Ureter (tissue), 1 donor: Measurements from ENCODE around the gene OSBPL2. TPM values are rescaled to one million over a fixed set of nuclear protein-coding genes. Genes with fewer than 3 reads are reported as not detected.

Source experiments
- DNase-seq: peaks from one replicate; pipeline ENCODE4 v3.0.0-alpha.2; 2020; ENCODE audit warnings: low spot score
- total RNA-seq: library from RNA; stranded (reverse); gene quantifications from one replicate; pipeline ENCODE4 v1.2.4, GENCODE V29; 2023
- donor health status: DM: yes; HTN: yes; CAD: no.

Gene OSBPL2
- total RNA-seq, 1 donor from 2014 or later, result 130 TPM

DNA sequence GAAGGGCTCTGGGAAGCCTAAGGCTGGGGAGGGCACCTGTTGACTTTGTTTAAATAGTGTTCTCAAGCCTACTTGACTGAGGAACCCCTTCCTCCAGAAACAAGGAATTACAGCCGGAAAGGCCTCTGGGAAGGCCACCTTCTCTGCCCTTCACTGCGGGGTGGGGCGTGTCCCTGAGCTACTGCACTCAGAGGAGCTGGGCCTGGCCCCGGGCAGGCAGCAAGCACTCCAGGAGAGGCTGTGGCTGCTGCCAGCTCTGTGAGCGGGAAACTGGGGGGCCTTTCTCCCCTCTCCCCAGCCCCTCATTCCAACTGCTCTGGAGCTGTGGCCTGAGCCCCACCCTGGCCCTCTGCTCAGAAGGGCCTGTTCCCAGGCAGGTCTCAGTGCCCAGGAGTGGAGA is 4.0 kb upstream of the OSBPL2 start:
- no peak for DNase-seq

DNA sequence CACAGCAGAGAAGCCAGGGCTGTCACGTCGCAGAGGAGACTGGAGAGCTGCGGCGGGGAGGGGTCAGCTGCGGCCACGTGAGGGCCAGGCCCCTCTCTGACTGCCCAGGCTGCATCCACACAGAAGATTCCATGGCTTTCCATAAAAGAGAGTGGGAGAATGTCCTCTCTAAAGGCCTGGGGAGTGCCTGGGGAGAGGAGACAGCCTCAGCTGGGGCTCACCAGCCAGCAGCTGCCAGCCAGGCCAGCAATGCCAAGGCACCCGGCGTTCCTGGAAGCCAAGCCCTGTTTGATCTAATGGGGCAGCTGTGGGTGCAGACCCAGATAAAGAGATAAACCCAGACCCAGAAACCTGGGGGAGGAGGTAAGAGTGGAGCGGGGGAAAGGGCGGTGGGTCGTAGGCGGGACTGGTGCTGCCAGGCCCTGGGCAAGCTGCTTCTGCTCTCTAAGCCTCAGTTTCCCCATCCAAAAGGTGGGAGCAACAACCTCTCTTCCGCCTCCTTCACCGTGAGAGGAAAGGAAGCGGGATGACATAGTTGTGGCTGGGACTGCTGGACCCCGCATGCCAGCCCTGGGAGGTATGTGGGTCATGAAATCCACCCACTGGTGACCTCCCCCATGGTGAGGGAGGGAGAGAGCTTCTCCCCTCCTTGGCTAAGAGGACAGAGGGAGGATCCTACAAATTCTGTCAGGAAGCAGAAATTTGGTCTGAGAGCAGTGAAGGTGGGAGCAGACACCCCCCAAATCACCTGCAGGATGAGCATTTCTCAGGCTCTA is 3.1 kb upstream of the OSBPL2 start:
- DNase-seq, result no peak

DNA sequence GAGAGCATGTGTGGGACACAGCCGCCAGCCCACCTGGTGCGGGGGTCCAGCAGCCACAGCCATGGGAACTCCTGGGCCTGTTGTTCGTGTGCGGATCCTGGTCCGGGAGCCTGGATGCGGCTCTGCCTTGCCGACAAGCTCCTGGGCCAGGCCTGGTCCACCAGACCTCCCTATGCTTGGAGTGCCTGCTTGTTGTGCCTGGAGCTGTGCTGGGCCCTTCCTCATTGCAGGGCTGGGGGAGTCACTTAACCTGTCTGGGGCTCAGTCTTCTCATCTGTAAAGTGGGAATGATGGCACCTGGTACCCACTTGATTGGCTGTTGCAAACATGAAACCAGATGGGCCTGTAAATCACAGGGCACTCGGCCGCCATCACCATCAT is 2.6 kb upstream of the OSBPL2 start:
- no peak for DNase-seq

- no peak for DNase-seq
These were observed 2.1 kb upstream of the OSBPL2 start for GRCh38 chr20:62236200-62236599.

DNA sequence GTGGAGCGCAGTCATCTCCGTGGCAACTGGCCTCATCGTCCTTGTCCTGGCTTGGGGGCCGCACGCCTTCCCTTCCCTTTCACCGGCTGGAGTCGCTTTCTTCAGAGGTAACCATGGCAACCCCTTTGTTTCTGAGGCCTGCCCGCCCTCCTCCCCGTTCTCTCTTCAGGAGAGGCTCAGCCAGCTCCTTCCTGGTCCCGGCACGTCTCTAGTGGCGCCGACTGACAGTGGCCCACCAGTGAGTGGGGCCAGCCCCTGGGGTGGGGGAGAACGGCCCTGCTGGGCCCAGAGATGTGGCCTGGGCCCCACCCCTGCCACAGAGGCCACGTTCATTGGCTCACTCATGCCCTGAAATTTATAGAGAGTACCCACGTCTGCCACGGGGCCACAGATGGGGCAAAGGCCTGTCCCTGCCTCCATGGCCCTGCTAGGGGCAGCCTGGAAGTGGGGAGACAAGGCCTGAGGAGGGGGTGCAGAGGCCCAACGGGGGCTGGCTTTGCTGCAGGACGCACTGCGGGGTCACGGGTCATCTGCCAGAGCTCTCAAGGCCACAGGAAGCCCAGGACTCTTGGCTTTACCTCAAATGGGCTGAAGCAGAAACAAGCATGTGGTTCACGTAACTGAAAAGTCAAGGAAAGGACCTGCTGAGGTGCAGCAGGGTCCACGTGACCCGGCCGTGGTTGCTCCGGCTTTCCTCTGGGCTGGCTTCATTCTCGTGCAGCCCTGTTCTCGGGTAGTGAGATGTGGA is 1.4 kb upstream of the OSBPL2 start:
- DNase-seq, result no peak

DNA sequence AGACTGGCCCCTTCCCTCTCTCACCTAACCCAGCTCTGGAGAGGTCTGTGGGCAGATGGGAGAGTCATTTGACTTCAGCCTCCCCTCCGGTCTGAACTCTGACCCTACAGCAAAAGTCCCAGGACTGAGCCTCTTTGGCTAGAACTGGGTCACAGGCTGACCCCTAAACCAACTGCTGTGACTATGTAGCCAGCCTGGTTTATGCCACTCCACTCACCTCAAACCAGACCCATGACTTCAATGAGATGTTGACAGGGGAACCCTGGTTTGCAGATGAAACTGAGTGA is 864 bp upstream of the OSBPL2 start:
- DNase-seq, result no peak

DNA sequence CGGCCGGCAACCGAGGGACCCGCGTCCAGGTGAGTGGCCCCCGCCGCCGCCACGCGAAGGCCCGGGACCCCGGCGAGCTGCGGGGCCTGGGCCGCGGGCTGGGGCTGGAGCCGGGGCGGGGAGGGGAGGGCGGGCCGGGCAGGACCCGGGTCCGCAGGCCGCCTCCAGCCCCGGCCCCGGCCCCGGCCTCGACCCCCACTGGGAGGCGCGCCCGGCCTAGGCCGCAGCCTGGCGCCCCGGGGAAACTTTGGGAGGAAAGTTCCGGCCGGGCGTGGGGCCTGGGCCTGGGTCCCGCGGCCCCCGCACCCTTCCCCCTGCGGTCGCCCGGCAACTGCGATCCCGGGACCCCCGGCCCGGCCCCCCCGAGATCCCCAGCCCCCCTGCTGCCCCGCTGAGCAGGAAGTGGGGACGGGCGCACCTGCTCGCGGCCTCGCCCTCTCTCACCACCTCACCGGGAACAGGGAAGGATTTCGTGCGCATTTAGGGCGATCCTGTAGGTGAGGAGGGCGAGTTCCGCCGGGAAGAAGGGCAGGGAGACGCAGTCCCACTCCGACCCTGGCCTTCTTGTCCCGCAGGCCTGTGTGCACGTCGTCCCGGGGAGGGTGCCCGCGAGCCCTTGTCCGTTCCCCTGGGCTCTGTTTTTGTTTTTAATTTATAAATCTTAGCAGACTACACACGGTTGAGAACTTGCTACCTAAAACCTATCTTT is 402 bp downstream of the OSBPL2 start:
- DNase-seq, result peak; percentile 65

- DNase-seq, result no peak
These were observed 1.1 kb downstream of the OSBPL2 start for GRCh38 chr20:62239278-62239879.

DNA sequence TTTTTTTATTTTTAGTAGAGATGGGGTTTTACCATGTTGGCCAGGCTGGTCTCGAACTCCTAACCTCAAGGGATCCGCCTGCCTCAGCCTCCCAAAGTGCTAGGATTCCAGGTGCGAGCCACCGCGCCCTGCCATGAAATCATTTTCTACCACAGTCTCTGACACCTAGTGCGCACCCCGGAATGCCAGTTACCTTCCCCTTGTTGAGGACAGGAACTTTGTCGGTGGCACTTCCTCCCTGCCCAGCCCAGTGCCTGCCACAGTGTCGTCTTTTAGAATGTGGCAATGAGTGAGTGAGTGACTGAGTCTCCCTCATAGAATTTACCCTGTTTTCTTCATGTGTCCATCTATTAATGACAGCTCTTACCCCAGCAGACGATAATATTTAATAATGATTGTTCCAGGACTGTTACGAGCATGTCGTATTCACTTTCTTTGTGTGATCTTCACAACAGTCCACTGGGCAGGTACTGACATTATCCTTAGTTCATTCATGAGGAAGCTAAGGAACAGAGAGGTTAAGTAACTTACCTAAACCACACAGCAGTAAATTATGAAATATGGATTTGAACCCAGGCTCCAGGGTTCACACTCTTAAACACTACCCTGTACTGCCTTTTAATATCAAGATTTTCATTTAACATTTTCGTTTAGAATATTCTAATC is 1.8 kb downstream of the OSBPL2 start:
- DNase-seq, result no peak

DNA sequence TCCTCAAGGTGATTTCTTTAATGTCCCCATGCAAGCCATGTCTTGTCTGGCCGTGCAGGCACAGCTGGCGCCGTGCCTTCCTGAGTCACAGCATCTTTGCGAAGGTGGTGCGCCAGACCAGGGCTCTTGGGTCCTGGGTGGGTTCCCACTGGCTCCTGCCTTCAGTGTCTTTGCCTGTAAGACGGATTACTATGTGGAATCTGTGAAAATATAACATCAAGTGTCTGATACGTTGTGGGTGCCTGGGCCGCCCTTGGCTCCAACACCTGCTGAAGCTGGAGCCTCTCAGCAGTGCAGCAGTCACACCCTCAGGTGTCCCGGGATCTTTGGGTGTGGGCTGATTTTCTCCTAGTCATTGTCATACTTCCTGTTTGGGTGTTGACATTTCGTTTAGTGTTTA is 3.2 kb downstream of the OSBPL2 start:
- DNase-seq, result peak; percentile 70

GRCh38 chr20:62242176-62242575 is 3.9 kb downstream of the OSBPL2 start:
- no peak for DNase-seq

DNA sequence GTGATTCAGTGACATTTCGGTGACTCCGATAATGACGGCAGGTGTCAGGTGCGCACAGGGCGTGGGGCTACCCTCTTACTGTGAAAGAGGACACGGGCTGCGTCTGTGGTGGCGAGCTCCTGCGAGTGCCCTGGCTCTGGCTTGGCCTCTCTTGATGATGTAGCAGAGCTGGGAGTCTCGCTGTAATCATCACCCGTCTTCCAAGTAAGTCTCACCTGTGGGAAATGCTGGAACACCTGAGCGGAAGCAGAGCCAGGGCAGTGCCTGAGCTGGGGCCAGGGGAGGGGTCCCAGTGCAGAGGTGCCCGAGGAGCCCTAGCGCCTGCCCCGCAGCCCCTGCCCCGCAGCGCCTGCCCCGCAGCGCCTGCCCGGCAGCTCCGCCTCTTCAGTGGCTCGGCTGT is 4.8 kb downstream of the OSBPL2 start:
- no peak for DNase-seq

DNA sequence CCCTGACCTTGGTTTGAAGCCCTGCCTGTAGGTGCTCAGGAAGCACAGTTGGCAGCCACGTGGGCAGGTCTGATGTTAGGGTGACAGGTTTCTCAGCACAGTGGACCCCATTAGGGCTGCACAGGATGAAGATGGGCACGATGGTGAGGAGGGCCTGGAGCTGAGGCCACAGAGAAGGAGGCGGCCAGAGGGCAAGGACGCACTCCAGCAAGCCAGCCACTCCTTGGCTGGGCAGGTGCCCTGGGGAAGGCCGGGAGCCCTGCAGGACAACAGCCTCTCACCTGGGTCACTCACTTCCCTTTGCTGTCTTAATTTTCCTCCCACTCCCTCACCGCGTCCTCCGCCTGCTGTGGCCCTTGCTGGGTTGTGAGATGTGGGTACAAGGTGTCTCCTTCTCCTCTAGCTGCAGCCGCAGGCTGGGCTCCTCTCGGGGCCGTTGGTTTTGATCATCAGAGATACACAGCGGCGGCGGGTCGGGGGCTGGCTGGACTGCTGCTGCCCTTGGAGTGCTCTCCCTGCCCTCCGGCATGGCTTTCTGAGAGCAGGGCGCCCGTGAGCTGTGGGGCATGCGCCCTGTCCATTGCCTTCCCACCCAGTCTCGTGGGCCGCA is 5.7 kb downstream of the OSBPL2 start:
- DNase-seq, result no peak

- DNase-seq, result no peak
These were observed 6.4 kb downstream of the OSBPL2 start for GRCh38 chr20:62244644-62245108.

DNA sequence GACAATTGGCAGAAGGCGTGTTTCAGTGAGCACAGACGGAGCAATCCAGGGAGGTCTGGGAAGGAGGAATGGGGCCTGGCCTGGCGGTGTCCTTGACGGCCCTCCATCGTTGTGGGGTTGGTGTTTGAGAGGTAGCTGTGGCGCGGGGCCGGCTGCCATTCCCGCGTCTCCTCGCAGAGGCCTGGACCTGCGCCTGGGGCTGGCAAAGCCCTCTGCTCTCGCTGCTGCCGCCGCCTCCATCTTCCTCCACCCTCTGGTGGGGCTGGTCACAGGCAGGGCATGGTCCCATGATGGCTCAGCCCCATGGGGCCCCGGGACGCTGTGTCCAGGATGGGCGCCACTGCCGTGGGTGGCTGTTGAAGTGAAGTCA is 7.6 kb downstream of the OSBPL2 start:
- no peak for DNase-seq

DNA sequence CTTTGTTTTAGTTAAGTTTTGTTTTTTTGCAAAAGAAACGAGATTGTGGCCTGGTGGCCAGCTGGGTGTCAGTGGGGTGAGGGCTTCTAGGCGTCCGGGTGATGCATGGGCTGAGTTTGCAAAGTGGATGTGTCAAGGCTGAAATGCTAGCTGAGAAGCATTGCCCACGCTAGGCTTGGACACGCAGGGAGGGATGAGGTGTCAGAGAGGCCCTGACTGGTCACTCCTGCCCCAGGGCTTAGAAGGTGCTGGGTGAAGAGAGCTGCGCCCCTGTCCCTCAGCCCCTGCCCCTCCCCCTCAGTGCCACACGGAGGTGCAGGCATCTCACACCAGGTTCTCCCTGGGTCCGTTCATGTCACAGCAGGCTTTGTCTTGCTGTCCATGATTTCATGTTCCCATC is 8.1 kb downstream of the OSBPL2 start:
- no peak for DNase-seq

GRCh38 chr20:62246872-62247652 is 8.7 kb downstream of the OSBPL2 start:
- no peak for DNase-seq

DNA sequence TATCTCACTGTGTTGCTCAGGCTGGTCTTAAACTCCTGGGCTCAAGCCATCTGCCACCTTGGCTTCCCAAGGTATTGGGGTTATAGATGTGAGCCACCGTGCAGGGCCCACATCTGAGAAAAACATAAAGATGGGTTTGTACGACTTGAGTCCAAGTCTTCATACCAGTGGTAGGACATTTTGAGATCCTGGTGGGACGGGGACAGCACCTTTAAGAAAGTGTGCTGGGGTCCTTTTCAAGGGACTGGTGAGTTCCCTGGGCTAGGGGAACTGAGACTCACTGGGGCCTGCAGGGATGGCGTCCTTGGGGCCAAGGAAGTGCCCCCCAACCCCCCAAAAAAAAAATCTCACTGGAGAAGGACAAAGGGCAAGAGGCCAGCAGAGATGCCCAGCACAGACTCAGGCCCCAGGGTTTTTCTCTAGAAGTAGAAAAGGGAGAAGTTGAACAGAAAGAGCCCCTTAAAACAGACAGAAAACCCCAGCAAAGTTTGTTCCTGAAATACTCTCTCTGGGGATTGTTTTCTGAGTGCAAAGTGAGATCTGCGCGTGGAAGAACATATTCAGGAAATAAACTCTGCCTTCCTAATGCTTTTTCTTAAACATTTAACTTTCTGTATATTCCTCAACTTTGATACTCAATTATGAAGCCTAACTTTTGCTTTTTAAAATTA is 10.7 kb downstream of the OSBPL2 start:
- DNase-seq, result no peak

DNA sequence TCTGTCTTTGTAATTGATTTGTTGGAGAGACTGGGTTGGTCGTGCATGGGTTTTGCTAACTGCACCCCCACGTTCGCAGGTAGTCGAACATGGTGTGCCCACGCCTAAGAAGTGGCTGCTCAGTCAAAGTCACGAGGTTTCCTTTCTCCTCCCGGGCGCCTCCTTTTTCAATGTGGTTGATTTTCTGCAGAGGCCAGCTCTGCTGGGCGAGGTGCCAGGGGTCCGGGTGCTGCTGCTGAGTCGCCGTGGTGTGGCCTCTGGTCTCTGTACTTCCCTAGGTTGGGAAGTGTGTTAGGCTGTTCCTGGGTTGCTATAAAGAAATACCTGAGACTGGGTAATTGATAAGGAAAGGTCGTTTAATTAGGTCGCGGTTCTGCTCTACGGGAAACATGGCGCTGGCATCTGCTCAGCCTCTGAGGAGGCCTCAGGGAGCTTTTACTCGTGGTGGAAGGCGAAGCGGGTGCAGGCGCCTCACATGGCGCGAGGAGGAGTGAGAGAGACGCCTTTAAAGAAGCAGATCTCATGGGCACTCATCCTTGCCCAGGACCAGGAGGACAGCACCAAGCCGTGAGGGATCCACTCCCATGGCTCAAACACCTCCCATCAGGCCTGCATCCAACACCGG is 14.1 kb downstream of the OSBPL2 start:
- DNase-seq, result no peak

GRCh38 chr20:62253398-62253797 is 15.1 kb downstream of the OSBPL2 start:
- DNase-seq, result no peak
